GM19395 (cell line): ENCODE data around the gene BRD3OS.

Source experiments
- ATAC-seq: cut with Tn5 transposase; IDR thresholded peaks from one replicate; pipeline ENCODE4 v1.9.1; 2021; ENCODE audit warnings: mild to moderate bottlenecking, moderate library complexity; ENCODE audit not compliant: unreplicated experiment

The BRD3OS gene

DNA sequence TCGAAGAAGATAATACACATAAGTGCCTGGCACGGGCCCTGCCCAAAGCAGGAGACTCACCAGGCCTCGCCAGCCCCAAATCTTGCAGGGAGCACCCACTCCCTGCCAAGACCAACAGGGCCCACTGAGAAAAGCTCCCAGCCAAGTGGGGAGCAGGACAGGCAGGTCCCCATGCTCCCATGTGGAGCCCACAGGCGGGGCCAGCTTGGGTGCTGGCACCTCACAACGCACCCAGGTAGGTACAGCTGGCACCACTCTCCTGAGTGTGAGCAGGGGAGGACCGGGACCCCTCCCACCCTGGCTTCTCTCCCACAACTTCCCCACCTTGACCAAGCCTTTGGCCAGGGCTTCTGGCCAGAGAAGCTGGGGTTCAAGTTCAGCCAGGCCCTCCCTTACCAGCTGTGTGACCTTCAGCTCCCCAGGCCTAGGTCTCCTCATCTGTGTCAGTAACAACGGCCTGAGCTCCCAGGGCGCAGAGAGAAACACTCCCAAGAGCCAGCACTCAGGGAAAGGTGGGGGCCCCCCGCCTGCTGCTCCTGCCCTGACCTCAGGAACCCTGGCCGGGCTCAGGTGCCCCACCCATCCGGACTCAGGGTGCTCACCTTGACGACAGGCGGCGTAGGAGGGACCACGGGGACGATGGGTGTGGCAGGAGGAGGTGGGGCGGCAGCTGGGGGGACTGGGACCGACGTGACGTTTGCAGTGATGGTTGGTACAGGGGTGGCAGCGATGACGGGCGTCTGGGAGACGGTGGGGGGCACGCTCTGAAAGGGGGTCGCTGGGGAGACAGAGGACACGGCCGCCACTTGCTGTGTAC is 24.7 kb downstream of the BRD3OS start:
- ATAC-seq, result no peak

DNA sequence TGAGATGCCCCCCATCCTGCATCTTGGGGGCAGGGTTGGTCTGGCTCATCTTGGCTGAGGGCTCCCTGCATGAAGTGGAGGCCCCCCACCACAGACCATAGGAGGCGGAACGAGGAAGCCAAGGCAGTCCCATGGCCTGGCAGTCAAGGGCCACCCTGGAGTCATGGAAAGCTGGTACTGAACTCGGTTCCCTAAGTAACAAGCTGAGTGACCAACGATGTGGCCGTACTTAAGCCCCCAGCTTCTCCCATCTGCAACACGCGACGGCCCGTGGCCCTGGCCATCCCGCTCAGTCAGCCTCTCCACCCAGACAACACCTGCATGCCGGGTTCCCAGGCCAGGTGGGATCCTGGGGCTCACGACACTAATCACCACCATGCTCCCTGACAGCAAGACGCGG is 25.4 kb downstream of the BRD3OS start:
- ATAC-seq, result no peak

DNA sequence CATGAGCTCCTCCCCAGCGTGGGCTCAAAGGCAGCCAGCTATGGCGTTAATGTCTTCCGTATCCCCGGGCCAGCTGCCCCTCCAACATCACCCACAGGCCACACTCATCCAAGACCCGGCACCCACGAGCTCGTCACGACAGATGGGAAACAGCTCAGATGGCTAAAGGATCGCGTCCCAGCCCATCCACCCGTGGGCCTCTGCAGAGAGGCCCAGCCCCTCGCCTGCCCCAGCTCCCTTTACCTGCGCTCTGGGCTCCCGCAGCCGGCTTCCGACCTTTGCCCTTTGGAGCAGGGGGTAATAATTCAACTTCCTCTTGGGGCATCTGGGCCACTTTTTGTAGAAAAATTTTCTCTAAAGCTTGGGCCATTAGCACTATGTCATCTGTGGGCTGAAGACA is 26.0 kb downstream of the BRD3OS start:
- no peak for ATAC-seq

DNA sequence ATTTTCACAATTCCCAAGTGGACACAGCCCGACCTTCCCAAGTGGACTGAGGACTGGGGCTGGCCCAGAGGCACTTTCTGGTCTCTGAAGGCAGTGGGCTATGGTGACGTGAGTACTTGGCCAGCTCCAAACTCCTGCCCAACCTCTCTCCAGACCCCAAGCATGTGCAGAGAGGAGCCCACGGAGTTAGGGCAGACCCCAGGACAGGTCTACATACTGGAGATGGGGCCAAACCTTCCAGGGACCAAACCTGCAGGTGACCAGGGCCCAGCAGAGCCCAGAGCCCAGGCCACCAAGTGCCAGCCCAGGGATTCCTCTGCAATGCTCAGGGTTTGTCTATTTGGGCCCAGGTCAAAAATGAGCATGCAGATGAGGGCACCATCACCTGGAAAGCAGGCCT is 27.2 kb downstream of the BRD3OS start:
- no peak for ATAC-seq

DNA sequence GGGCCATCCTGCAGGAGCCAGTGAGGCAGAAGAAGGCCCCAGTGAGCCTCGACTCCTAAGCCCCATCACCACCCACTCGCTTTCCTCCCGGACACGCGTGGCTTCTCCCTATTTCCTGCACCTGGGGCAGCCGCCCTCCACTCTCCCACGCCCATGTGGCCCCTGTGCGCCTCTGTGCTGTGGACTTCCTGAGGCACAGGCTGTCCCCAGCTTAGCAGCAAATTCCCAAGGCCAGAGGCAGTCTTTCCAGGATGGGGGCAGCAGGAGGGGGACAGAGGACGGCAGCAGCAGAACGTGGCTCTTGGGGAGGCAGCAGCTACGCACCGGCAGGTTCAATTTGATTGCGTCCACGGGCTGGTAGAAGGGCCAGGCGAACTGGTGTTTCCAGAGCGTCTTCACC is 27.7 kb downstream of the BRD3OS start:
- no peak for ATAC-seq

DNA sequence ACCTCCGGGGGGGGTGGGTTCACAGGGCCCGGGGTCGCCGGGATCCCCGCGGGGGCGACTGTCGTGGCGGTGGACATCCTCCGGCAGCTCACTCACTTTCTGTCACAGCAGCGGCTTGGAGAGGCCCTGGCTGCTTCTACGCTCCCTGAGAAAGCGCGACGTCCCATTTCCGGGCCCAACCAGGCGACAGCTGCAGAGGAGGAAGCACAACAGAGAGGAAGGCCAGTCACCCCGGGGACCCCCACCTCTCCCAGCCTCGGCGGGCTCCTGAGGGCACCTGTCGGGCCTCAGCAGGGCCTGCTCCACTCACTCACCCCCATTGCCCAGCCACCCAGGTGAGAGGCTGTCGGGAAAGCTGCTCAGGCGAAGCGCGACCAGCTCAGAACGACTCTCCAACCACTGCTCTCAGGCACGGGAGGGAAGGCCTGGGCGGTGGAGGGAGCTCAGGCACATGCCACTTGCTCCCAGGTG is 28.2 kb downstream of the BRD3OS start:
- ATAC-seq, result no peak

DNA sequence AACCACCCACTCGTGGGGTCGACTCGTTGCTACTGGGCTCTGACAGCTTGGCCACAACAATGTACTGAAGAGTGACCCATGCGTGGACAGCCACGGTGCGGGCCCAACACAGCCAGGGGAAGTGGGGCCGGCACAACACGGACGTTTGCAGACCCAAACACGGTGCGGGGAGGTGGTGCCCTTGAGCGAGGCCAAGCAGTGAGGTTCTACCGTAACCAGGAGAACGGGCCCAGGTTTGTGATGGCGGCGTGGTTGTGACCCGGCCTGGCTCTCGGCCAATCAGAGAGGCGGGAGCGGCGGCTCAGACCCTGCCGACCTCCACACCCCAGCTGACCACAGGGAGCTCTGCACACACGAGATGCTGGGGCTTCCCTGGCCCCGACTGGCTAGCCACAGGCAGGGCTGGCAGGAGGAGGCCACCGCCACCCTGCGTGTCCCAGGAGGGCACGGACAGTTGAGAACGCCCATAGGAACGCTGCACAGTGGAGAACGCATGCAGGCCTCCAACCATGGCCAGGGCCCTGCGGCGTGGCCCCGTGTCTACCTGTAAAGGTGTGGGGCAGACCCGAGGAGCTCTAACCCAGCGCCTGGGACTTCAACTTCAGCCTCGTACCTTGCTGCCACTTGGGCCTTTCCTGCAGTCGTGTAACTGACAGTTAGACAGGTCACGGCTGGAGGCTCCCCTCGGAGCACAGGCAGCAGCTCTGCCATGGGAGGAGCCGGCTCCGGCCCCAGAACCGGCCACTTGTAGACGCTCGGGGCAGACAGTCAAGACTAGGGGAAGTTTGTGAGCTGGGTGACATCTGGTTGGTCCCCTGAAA is 28.9 kb downstream of the BRD3OS start:
- no peak for ATAC-seq

DNA sequence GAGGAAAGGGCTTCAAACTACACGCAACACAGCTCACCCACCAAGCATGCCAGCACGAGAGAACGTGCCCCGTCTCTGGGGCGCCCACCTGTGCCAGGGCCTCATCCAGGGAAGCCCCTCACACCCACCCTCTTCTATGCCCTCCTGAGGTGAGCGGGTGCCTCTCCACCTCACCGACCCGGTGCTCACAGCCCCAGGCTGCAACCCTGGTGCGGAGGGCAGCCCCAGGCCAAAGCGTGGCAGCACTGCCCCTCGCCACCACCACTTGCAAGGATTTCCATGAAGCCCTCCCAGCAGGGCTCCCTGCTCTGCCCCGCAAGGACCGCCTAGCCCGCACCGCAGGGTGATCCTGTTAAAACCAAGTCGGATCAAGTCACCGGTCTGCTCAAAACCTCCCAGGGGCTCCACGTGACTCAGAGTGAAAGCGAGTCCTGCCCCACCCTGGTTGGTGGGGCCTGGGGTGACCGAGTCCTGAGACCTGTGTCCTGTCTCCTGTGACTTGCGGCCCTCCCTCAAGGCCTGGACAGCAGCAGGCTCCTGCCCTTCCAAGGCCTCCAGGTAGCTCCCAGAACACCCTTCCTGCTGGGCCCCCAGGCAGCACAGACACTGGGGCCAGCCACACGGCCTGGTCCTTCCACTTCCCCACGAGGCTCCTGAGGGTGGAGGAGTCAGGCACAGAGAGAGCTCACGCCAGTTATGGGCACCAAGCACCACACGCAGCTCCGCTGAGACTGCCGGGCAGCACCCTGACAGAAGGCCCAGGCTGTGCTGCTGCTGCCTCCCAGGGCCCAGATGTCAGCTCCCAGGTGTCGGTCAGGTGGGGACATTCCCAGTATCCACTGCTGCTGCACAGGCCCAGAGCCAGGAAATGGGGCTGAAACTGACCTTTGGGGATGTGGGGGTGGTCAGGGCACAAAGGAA is 29.9 kb downstream of the BRD3OS start:
- no peak for ATAC-seq

DNA sequence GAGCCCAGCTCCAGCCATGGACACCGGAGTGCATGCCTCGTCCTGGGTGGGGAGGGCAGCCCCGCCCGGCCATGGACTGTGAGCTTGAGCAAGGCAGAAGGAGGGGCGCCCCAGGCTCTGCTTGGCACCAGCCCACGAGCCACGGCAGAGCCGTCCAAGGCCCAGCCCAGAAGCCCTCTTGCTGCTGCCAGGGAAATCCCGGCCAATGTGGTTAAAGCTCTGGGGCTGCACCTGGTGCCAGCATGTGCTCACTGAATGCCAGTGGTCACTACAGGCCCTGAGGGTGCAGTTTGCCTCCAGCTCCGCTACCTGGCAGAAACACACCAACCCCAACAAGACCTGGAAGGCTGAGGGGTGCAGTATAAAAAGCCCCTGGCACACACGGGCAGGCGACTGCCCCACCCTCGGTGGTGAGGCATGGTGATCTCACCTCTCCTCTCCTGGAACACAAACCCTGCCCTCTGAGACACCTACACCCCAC is 30.7 kb downstream of the BRD3OS start:
- ATAC-seq, result no peak

DNA sequence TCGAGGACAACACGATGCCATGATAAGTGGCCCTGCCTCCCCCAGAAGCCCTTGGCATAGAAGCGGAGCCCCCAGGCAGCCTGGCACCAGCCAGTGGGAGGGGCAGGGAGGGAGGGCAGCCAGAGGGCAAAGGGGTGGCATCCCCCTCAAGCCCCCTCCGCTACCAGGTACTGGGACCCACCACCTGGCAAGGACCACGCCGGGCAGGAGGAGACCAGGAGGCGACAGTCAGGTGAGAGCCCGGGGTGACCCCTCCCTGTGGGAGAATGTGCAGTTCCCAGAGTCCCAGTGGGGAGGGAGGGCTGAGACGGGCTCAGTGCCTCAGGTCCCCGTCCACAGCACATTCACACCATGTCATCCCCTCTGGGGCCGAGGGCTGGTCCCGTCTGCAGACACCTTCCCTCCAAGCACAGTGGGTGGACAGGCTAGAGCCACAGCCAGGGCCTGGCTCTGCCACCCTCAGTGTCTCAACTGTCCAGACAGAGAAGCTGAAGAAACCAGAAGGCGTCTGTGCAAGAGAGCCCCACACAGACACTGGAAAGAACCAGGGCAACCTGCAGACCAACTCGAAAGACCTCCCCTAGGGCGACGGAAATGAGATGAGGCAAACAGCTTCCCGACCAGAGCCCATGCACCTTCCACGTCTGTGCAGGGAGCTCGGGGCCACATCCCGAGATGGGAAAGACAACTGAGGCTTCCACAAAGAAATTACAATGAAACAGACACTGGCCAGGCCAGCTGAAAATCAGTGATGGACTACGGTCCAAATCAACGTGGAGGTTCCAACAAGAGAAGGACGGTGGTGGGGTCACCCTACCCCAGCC is 31.4 kb downstream of the BRD3OS start:
- no peak for ATAC-seq

DNA sequence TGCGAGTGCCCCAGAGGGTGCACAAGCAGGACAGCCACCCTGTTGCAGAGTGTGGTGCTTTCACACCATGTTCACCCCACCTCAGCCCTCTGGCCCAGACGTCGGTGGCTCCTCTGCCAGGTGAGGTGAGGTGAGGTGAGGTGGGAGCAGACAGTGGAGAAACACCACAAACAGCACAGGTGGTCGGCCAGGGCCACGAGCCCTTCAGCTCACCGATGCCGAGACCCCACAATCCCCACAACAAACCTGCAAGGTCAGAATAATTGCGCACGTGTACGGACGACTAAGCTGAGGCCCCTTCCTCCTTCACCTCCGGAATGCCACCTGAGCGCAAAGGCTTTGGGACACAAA is 32.0 kb downstream of the BRD3OS start:
- ATAC-seq, result no peak

DNA sequence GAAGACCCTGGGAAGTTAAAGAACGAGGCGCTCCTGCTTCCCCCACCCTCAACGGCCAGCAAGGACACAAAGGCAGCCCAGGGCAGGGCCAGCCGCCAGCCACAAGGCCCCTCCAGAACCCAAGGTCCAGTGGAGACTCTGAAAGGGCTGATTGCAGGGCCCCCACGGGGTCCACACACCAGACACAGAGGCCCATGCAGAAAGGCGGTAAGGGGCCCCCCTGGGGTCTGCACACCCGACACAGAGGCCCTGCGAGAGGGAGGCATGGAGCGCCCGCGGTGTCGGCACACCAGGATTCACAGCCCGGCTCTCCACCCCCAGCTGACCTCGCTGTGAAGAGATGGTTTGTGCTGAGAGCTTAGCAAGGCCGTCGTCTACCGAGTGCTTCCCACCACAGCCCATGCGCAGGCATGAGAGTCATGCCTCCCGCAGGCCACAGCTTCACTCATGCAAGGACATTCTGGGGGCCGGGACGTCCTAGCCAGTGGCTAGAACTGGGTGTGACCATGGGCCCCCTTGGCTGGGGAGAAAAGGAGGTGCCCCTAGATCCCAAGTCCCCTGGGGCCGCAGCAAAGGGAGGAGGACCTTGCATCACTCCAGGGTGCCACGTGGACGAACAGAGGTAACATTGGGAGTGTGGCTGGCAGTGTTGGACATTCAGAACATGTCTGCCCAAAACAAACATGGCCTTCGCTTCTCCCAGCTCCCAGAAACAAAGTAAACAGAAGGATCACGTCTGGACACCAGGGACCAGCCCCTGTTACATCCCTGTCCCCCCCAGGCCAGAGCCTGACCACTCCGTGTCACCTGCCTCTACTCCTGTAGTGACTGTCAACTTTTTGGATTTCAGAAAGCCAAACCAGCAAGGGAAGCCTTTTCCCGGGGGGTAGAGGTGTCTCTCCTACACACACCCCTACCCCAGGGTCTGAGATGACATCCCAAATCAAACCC is 32.7 kb downstream of the BRD3OS start:
- ATAC-seq, result no peak

DNA sequence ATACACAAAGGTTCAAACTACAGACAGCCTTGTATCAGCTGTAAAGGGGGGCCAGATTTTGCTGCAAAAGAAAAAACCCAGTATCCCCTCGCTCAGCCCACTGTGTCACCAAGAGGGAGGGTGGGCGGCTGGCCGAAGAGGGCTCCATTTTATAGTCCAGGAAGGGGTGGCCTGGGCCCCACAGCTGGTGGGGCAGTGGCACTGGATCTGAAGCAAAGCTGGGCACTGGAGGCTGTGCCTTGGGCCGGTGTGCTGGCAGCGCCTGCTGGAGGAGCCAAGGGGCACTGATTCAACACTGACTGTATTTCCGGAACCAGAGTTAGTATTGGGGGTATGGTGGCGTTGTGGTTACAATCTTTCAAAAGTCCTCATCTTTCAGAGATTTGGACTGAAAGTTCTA is 33.4 kb downstream of the BRD3OS start:
- ATAC-seq, result no peak

DNA sequence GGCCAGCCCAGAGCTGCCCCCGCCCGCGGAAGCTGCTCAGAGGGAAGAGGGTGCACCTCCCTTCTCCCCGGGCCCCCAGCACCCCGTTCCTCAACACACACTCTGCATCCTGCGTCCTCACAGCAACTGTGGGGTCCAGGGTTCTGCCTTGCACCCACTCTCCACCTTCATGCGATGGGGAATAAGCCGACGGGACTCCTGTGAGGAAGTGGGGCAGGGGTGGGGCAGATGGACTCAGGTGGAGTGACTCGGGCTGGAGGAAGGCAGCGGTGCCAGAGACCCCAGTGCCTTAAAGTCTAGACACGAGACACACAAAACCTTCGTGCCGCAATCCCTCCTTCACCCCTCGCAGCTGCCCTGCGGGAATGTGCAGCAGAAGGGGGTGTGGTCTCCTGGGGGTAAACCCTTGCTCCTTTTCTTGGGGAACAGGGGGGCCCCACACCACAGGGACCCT is 33.9 kb downstream of the BRD3OS start:
- no peak for ATAC-seq

DNA sequence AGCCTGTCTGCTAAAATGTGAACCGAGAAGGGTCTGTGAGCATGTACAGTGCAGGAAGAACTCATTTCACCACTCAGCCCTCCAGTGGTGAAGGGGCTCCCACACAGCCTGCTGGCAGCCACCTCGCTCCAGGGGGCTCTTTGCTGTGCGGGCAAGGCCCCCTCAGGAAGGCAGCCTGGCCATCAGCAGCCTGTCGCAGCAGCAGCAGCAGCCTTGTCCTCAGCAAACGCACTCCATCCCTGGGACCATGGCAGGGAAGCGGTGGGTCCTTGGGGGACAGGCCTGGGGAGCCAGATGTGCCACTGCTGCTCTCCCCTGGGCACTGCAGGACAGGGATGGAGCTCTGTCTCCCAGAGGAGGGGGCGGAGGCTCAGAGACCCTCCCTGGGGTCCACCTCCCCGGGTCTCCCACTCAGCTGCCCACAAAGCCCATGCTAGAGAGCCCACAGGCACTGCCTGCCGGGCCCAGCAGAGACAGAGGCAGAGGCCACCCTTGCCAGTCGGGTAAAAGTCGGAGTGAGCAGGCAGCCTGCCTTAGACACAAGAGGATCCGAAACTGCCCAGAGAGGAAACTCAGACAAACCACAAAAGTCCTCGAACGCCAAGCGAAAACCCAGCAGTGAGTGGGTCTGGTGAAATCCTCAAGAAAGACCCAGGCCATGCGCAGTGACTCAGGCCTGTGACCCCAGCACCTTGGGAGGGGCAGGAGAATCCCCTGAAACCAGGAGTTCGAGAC is 34.5 kb downstream of the BRD3OS start:
- ATAC-seq, result peak; percentile 88

DNA sequence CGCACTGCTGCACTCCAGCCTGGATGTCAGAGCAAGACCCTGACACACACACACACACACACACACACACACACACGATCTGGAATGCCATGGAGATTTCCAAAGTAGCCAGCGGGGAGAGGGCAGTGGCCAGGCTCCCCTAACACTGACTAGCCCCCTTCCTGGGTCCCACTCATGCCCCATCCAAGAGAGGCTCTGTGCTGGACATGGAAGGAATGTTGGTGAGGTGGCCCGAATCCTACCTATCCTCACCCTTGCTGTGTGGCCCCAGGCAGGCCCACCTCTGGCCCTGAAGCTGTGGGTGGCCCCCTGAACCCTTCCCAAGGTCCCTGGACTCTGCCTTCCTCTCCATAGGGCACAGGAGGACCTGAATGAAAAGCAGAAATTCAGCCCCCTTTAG is 35.3 kb downstream of the BRD3OS start:
- no peak for ATAC-seq

DNA sequence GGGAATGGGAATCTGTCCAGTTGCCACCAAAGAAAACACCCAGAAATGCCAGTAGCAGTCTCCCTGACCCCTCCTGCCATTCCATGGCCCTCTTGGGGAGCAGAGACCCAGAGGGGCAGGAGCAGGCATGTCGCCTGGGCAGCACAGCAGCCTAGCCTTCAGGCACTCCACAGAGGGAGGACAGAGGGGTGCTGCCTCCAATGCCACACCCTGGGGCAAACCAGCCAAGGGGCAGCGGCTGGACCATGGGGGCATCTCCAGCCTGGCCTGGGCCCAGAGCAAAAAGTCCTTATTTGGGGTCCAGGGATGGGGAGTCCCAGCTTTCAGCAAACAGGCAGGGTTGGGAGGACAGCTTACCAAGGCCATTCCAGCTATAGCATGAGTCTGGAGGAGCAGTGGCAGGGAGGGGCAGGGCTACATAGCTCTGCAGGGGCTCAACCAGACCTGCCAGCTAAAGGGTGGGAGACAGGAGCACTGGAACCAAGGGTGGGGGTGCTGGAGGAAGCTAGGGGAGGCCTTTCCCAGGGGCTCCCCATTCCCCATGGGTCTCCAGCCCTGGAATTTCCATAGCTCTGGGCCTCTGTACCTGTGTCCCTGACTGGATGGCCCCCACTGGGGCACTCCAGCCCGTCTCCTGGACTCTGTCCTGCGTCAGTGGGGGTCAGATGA is 35.9 kb downstream of the BRD3OS start:
- no peak for ATAC-seq
